Astrocyte of the spinal cord (primary cell): ENCODE results near the gene PPP1R13B.
"Not testable (repeated sequence)": the region's sequence is repeated elsewhere in the genome, so short reads cannot be mapped to it uniquely, and the experiment has no call there.

Experiments used
- DNase-seq: peaks from one replicate; pipeline ENCODE4 v3.0.0; 2011; ENCODE audit warnings: low read depth, low spot score
- H3K4me3 ChIP-seq: 2 replicates; pipeline ENCODE4 v1.5.1; 2011; ENCODE audit warnings: low read depth, mild to moderate bottlenecking, low read length, moderate library complexity
- in situ Hi-C: cut with HindIII; loops from 2 replicates; pipeline ENCODE4 v1.10.0; 2017; ENCODE audit warnings: low sequenced_read_pairs
- TF ChIP-seq, protein P1 (sequence below): IDR thresholded peaks from 2 replicates; pipeline ENCODE4 v1.5.1; 2012; ENCODE audit warnings: low read depth, mild to moderate bottlenecking, low read length, inconsistent platforms

Gene PPP1R13B

DNA sequence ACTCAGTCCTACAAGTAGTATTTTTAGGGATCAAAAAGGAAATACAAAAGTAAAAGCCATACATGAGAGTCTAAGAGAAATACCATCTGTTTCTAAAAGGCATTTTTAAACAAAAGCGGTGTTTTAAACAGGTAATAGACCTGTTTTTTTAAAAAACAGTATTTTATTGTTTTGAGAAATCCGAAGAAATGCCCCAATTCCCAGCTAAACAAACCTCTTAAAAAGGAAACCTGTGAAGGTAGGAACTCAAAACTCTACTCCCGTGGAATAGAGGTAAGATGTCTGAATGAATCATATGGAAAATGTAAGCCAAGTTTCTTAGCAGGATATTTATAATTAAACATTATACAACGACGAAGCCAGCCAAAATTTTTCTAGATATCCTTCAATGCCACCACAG is 2.0 kb downstream of the PPP1R13B start:
- in situ Hi-C loops = no loop called here
- H3K4me3 ChIP-seq = no peak overlapping the region
- TF ChIP-seq, protein P1, sequence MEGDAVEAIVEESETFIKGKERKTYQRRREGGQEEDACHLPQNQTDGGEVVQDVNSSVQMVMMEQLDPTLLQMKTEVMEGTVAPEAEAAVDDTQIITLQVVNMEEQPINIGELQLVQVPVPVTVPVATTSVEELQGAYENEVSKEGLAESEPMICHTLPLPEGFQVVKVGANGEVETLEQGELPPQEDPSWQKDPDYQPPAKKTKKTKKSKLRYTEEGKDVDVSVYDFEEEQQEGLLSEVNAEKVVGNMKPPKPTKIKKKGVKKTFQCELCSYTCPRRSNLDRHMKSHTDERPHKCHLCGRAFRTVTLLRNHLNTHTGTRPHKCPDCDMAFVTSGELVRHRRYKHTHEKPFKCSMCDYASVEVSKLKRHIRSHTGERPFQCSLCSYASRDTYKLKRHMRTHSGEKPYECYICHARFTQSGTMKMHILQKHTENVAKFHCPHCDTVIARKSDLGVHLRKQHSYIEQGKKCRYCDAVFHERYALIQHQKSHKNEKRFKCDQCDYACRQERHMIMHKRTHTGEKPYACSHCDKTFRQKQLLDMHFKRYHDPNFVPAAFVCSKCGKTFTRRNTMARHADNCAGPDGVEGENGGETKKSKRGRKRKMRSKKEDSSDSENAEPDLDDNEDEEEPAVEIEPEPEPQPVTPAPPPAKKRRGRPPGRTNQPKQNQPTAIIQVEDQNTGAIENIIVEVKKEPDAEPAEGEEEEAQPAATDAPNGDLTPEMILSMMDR = no peak
- no peak for DNase-seq

DNA sequence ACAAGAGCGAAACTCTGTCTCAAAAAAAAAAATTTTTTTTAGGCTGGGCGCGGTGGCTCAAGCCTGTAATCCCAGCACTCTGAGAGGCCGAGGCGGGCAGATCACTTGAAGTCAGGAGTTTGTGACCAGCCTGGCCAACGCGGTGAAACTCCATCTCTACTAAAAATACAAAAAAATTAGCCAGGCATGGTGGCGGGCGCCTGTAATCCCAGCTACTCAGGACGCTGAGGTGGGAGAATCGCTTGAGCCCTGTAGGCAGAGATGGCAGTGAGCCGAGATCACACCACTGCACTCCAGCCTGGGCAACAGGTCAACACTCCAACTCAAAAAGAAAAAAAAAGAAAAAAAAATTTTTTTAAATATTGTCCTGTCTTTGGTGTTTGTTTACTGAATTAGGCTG is 6.1 kb downstream of the PPP1R13B start:
- DNase-seq, H3K4me3 ChIP-seq, in situ Hi-C loops: not testable (repeated sequence)

DNA sequence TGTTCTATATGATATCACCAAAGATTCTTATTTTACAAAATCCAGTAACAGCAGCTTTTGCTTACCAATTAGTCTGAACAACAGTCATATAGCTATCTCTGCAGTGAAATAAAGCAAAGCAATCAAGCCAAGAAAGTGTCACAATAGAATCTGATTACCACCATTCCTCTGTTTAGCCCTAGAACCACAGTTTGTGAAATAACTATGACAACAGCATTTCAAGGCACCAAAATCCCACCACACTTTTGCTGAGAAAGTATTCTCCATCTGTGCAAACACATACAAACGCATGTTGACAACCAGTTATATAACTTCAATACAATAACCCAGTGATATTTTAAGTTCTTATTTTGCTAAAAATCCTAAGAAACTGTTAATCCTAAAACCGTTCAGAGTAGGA is 7.4 kb downstream of the PPP1R13B start:
- in situ Hi-C loops = no loop called here
- no peak overlapping the region for H3K4me3 ChIP-seq
- TF ChIP-seq, protein P1 = no peak
- no peak for DNase-seq

DNA sequence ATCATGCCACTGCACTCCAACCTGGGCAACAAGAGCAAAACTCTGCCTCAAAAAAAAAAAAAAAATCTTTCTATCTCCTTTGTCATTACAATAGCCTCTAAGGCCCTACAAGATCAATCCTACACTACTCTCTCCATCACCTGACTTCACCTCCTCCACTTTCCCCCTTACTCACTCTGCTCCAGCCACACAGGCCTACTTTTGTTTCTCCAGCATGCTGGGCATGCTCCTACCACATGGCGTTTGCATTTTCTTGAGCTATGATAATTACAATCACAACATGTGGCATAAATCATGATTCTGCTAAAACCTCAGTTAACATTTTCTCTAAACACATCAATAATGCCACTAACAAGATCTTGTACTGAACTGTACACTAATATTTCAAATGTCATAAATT is 7.8 kb downstream of the PPP1R13B start:
- in situ Hi-C loops = no loop called here
- no peak overlapping the region for H3K4me3 ChIP-seq
- DNase-seq = no peak
- TF ChIP-seq, protein P1 = no peak

DNA sequence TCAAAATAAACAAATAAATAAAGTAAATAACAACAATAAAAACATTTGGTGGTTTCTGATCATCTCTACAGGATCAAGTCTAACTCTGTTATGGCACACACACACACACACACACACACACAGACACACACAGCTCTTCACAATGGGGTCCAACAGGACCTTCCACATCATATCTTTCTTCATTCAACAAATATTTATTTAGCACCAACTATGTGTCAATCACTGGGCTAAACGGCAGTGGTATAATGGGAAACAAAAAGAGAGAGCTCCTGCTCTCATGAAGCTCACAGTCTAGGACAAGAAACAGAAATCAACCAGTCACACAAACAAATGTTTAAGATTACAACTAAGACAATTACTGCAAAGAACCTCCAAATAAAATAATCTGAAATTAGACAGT is 9.3 kb downstream of the PPP1R13B start:
- in situ Hi-C loops = no loop called here
- no peak for DNase-seq
- TF ChIP-seq, protein P1 = no peak
- H3K4me3 ChIP-seq = no peak overlapping the region

DNA sequence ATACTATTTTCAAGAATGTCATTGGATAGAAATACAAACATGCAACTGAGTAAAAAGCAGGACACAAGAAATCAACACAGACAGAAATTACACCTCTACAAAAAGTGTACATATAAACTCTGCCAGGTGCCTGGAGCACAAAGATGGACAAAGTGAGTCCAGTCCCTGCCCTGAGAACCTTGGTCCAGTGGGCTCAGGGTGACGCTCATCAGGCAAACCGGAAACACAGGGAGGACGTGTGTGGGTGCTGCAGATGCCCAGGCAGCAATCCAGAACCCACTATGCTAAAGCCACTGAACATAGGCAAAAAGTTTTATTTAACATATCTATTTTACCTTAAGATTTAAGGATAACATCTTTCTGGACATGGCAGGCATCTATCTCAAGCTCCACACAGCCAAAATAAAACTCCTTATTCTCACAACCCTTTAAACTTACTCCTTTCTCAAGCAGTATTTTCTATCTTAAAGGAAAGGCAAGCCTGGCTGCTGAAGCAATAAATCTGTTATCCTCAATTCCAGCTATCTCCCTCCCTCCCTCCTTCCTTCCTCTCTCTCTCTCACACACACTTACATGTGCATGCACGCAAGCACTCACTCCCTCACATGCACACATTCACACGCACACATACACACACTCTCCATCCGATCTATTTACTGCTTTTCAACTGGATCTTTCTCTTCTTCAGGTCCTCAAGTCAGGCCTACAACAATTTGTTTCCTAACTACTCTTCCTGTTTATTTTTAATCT is 10.2 kb downstream of the PPP1R13B start:
- TF ChIP-seq, protein P1 = no peak
- in situ Hi-C loops = no loop called here
- H3K4me3 ChIP-seq = no peak overlapping the region
- no peak for DNase-seq

DNA sequence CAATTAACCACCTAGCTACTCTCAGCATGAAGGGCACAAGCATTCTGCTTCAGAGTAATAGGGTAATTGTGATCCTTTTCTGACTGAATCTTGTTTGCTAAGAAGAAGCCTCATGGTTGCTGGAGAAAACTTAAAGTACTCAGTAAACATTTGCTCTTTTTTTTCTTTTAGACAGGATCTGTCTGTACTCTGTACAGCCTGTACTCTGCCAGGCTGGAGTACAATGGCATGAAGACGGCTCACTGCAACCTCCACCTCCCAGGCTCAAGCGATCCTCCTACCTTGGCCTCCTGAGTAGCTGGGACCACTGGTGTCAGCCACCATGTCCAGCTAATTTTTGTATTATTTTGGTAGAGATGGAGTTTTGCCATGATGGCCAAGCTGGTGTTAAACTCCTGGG is 12.4 kb downstream of the PPP1R13B start:
- TF ChIP-seq, protein P1 = no peak
- in situ Hi-C loops = no loop called here
- H3K4me3 ChIP-seq = no peak overlapping the region
- no peak for DNase-seq
